HG02678 (cell line): ENCODE measurements around the gene APC.
"Not testable (repeated sequence)": the region's sequence is repeated elsewhere in the genome, so short reads cannot be mapped to it uniquely, and the experiment has no call there.

ENCODE experiments used
- ATAC-seq: cut with Tn5 transposase; IDR thresholded peaks from one replicate; pipeline ENCODE4 v1.9.1; 2021; ENCODE audit warnings: mild to moderate bottlenecking, moderate library complexity; ENCODE audit not compliant: unreplicated experiment

Gene APC

DNA sequence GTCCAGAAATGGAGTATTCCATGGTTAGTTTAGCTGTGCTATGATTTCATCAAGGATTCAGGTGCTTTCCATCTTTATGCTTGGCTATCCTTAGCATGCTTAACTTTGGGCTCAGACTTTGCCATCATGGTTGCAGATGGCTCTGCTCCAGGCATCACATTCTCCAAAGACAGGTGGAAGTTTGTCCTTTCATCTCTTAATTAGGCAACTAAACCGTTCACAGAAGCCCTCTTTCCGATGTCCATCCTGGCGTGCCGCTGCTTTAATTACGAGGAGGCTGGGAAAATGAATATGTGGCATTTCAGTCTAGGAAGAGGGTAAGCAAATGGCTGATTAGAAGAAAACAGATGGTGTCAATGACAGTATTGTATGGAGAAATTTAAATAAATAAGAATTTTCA lies 24.5 kb upstream of the APC start:
- ATAC-seq, result no peak

DNA sequence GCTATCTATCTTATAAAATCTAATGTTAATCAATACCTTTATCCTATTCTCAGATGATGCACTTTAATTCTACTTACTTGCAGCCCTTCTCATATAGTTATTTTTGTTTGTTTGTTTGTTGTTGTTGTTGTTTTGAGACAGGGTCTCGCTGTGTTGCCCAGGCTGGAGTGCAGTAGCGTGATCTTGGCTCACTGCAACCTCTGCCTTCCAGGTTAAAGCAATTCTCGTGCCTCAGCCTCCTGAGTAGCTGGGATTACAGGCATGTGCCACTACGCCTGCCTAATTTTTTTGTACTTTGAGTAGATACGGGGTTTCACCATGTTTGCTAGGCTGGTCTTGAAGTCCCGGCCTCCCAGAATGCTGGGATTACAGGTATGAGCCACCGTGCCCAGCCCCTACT lies 20.8 kb upstream of the APC start:
- ATAC-seq, result not testable (repeated sequence)

DNA sequence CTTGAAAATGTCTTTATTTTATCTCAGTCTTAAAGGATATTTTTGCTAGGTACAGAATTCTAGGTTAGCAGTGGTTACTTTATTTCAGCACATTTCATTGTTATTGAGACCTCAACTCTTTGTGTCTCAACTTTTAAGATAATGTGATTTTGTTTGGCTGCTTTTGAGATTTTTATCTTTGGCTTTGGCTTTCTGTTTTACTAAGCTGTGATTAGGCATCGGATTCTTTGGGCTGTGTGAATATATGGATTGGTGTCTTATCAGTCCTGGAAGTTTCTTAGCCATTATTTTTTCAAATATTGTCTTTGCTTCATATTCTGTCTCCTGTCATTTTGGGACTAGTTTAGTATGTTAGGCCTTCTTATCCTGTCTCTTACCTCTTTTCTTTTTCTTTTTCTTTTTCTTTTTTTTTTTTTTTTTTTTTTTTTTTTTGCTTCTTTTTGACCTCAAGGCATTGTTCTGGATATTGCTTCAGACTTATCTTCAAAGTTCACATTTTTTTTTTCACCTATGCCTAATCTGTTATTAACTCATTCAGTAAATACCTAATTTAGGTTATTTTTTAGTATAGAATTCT lies 20.1 kb upstream of the APC start:
- ATAC-seq, result no peak

DNA sequence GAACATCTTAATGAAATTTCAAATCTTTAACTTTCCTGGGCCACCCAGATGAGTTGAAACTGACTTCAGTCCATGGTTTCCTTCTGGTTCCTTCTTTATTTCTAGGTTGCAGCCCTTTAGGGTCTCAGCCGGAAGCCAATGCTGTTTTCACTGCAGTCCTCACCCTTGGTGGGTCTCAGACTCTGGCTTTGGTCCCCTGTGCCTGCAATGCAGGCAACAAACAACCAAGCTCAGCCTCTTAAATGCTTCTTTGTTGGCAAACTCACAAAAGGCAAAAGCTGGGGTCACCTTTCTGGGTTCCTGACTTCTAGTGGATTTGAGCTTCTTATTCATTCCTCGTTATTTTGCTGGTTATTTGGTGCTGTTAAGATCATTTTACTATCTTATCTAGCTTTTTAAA lies 19.3 kb upstream of the APC start:
- no peak for ATAC-seq

DNA sequence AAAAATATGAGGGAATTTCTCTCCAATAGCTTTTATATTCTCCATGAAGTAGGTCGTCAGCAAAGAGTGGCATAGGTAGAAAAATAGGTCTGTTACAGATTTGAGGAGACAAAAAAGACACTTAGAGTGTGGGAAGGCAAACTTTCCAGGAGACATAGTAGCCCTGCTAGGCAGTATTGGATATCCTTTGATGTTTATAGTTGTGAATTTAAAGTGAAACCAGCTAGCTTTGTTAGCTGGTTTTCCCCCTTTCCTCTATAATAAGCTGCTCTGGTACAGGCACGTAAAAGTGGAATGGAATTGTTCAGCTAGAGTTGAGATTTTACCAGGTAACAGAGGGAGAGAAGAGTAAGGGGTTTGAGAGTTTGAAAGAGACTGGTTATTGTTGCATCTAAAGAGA lies 17.1 kb upstream of the APC start:
- no peak for ATAC-seq

DNA sequence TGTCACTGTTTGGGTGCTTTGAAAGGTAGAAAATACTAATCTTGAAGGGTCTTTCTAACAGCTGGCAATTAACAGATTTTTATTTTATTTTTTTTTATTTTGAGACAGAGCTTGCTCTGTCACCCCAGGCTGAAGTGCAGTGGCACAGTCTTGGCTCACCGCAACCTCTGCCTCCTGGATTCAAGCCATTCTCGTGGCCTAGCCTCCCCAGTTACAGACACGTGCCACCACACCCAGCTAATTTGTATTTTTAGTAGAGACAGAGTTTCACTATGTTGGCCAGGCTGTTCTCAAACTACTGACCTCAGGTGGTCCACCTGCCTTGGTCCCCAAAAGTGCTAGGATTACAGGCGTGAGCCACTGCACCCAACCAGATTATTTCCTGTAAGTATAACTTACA lies 12.8 kb upstream of the APC start:
- ATAC-seq, result no peak

DNA sequence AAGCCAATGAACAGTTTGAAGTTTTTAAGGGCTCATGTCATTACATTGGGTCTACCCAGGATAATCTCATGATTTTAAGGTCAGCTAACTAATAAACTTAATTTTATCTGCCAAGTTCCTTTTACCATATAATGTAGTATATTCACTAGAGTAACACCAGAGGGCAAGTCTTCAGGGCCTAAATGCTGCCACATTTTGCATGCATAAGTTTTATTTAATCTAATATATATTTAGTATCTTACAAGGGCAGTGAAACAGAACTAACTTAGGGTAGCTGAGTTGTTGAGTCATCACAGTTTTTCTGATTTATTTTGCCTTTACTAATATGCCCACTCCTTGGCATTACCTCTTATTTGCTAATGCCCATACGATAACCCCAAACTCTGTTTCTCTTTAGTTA lies 8.1 kb upstream of the APC start:
- no peak for ATAC-seq

DNA sequence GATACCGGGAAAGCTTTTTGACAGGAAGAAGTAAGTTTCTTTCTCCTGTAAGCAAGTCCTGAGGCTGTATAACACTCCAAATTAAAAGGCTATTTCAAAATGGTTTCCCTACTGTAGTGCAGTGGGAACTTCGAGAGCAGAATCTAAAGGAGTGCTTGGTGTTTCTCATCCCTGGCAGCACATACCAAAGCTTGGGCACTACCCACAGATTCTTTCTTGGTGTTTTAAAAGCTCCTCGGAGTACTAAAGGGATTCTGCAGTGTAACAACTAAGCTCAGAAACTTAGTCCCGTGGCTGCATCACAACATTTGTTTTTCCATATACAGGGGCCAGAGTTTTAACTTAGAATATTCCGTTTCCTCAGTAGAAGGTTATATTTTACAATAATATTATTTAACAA lies 5.6 kb upstream of the APC start:
- ATAC-seq, result no peak

DNA sequence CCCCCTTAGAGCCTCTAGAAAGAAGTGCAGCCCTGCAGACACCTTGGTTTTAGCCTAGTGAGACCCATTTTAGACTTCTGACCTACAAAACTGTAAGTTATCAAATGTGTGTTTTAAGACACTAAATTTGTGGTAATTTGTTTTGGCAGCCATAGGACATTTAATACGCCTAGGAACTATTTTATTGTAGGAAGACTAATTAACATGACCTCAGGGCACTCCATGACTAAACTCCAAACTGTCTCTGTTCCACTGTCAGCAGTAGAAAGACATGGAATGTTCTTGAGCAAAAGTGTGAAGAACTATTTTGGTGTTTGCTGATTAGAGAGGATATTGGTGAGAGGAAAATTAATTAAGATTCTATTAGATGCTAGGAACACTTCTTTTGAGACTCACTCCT lies 4.1 kb upstream of the APC start:
- ATAC-seq, result no peak

DNA sequence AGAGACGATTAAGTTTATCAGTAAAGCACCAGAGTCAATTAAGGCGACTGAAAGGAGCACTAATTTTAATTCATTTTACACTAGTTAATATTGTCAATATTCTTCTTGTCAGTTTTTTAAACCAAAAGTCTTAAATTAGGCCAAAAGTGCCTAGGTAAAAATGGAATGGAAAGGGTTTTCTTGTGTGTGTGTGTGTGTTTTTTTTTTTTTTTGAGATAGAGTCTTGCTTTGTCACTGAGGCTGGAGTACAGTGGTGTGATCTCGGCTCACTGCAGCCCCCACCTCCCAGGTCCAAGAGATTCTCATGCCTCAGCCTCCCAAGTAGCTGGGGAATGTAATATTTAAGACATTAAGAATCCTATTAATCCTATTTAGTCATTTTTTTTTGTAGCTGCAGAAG lies 3.1 kb upstream of the APC start:
- no peak for ATAC-seq

DNA sequence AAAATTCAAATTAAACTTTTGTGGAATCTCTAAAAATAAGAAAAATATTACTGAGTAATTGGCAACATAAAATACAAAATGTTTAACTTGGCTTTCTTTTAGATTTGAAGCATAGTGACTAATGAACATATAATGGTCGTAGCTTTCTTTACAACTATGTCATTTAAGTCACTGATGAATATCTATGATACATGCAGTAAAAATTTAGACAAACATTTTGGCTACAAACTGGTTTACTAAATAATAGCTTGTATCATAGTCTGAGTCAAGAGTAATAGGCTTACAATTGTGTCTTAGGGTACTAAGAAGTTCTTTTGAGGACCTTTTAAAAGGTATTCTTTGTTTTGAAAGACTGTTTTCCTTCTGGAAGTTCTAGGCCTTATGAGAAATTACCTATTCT lies 2.0 kb upstream of the APC start:
- ATAC-seq, result no peak

DNA sequence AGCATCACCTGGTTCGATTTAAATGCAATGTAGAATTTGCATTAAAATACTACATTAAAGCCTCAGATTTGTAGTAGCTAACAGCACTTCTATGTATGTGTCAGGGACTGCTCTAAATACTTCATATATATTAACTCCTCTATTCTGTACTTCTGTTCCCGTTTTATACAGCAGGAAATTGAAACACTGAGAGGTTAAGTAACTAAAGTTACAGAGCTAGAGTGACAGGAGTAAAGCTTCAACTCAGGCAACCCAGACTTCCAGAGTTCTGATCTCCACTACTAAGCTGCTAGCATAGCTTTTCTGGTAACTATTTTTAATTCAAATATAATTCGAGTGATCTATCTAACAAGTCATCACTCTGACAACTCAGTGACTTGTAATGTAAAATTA lies 619 bp upstream of the APC start:
- ATAC-seq, result peak; percentile 1

DNA sequence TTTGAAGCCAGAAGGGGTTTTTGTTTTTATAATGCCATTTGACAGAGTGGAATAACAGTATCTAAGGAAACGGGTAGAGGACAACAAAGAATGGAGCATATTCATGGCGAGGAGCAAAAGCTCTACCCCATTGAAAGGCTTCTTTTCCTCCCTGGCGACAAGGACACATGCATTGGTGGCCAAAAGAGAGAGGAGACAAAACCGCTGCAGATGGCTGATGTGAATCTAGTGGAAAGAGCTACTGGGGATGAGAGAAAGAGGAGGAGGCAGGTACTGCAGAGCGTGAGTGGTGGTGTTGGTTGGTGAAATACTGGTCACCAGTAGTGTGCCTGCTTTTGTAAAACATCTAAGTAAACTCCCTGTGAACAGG lies 491 bp downstream of the APC start:
- peak; percentile 4 for ATAC-seq

DNA sequence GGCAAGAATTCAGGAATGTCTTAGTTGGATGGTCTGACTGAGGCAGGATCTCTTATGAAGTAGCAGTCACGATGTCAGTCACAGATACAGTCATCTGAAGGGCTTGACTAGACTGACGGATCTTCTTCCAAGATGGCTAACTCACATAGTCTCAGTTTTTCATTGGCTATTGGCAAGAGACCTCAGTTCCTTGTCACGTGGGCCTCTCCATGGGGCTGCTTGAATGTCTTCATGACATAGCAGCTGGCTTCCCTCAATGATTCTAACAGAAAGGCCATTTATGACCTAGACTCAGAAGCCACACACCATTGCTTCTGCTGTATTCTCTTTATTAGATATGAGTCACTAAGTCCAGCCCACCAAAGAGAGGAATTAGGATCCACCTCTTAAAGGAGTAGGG lies 4.7 kb downstream of the APC start:
- ATAC-seq, result no peak

DNA sequence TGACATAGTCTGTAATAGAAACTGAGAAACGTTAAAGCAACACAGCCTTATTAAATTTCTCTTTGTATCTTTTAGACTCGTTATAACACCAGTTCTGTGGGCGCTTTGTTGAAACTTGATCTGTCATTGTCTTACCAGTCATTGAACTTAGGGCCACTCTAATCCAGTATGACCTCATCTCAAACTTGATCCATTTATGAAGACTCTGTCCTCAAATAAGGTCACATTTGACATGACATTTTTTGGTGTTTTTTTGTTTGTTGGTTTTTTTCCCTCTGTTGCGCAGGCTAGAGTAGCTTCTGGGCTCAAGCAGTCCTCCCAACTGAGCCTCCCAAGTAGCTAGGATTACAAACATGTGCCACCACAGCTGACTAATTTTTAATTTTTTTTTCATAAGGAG lies 5.9 kb downstream of the APC start:
- no peak for ATAC-seq

DNA sequence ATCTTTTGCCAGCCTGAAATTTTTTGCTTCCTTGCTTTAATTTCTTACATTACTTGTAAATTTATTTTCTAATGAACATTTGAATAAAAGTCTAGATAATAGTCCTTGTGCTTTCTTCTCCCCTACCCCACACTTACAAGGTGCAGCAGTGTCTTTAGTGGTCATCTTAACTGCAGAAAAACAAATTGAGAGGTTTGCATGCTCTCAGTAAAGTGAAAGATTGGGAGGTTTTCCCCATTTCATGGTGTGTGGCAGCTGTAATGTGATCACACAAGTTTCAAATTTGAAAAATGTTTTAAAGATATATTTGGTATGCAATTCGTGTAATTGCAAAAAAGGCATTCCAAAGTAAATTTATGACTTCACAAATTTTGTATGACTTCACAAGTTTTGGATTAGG lies 14.7 kb downstream of the APC start:
- no peak for ATAC-seq

DNA sequence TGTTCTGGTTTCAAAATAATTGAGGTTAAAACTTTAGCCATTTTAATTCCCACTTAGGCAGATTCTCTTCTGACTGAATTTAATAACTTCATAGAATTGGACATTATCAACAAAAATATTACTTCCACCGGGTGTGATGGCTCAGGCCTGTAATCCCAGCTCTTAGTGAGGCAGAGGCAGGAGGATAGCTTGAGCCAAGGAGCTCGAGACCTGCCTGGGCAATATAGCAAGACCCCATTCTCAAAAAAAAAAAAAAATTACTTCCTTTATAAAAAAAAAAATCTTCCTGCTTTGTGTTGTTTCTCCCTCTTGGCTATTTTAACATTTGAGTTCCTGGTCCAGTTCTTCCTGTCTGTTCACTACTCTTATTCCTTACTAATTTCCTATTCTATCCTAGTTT lies 18.0 kb downstream of the APC start:
- ATAC-seq, result no peak

DNA sequence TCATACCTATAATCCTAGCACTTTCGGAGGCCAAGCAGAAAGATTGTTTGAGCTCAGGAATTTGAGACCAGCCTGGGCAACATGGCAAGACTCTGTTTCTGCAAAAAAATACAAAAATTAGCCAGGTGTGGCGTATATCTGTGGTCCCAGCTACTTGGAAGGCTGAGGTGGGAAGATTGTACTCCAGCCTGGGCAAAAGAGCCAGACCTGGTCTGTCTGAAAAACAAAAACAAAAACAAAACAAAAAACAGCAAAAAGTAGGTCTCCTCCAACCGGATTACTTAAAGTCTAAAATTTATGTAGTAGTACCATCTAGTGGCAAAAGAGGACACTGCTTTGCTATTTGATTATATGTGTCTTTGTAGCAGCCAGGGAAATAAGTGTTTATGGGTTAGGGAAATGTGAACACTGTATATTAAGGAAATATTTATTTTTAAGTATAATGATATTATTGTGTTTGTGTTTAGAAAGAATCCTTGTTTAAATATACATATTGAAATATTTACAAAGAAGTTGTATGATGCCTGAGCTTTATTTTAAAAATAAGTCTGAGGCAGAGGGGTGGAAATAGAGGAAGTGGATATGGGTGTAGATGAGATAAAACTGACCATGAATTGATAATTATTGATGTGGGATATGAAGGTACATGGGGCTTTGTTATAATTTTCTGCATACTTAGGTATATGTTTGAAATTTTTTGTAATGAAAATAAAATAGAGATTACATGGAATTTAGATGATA lies 20.0 kb downstream of the APC start:
- peak; percentile 89 for ATAC-seq

DNA sequence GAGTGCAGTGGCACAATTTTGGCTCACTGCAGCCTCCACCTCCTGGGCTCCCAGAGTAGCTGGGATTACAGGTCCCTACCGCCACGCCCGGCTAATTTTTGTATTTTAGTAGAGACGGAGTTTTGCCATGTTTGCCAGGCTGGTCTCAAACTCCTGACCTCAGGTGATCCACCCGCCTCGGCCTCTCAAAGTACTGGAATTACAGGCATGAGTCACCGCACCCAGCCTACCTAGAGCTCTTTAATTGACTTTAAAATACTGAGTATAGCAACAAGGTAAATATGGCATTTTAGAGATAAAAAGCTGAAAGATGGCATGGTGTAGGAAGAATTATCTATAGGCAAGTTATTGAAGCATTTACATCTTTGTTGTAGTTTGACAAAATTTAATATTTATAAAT lies 21.0 kb downstream of the APC start:
- no peak for ATAC-seq

DNA sequence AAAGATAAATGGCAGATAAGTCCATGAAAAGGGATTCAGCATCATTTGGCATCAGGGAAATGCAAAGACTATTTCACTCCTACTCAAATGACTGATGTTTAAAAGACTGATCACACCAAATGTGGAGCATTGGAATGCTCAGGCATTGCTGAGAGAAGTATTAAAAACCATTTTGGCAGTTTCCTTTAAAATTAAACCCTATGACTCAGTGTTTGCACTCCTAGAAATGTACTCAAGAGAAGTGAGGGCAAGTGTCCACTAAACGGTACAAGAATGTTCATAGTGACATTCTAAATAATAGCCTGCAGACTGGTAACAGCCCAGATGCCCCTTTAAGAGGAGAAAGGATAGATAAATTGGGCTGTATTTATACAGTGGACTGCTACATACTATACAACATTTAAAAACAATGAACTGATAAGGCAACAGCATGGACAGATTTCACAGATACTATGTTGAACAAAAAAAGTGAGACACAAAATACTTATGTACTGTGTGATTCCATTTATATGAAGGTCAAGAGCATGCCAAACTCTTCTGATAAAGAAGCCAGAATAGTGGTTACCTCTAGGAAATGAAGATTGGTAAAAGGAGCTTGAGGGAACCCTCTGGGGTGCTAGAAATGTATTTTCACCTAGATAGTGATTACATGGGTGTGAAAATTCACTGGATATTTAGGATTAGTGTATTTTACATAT lies 24.6 kb downstream of the APC start:
- no peak for ATAC-seq

DNA sequence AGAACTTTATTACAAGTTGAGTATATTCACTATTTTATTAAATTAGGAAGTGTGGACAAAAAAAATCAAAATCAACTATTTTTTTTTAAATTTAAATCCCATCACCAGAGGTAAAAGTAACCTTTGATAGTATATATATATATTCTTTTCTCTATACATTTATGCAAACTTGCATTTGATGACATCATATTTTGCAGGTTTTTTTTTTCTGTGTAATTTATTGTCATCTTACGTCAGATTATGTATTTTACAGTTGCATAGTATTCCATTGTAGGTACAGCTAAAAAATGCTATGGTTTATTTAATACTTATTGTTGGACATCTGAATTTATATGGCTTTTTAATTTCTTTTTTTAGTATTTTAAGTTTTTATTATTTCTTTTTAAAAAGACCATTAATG lies 25.5 kb downstream of the APC start:
- ATAC-seq, result no peak

DNA sequence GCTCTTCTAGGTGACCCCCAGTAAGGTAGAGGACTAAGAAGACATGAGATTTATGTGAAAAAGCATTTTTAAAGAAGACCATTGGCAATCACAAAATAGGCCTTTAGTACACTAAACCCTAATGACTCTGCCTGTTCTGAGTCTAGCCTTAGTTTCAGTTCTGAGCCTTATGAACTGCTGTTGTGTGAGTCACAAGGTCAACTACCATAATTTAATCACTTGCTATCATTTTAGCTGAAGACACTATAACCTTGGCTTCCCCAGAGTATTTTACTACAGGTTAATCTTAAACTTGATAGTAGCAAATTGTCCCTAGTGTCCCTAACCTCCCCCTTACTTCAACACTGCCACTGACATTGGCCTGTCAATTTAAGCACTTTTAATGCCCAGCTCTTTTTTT lies 34.4 kb downstream of the APC start:
- ATAC-seq, result no peak
